SK-N-SH treated with all-trans-retinoic acid at 6 μM for 48 hours (cell line): ENCODE data around the gene DIAPH3.

Experiments
- ARNTL ChIP-seq: fragments of 450-650 bp; formaldehyde crosslinking; IDR thresholded peaks from 2 replicates; pipeline ENCODE4 v1.5.0; 2020; ENCODE audit warnings: low read depth, mild to moderate bottlenecking, moderate library complexity, borderline replicate concordance
- ESRRG ChIP-seq: fragments of 250-450 bp; sonication (Bioruptor Pico); IDR thresholded peaks from 2 replicates; pipeline ENCODE4 v1.6.1; 2021; ENCODE audit warnings: mild to moderate bottlenecking
- PATZ1 ChIP-seq: fragments of 250-450 bp; sonication (Bioruptor Pico); IDR thresholded peaks from 2 replicates; pipeline ENCODE4 v1.8.0; 2020; ENCODE audit warnings: mild to moderate bottlenecking, moderate library complexity, borderline replicate concordance
- RARB ChIP-seq: fragments of 250-450 bp; sonication (Bioruptor Pico); IDR thresholded peaks from 2 replicates; pipeline ENCODE4 v1.8.0; 2021; ENCODE audit warnings: mild to moderate bottlenecking, moderate library complexity
- TSHZ2 ChIP-seq: fragments of 250-450 bp; sonication (Bioruptor Pico); IDR thresholded peaks from 2 replicates; pipeline ENCODE4 v1.5.0; 2020; ENCODE audit warnings: mild to moderate bottlenecking, moderate library complexity
- ZC3H10 ChIP-seq: fragments of 250-450 bp; sonication (Bioruptor Pico); IDR thresholded peaks from 2 replicates; pipeline ENCODE4 v1.5.1; 2021; ENCODE audit warnings: mild to moderate bottlenecking, moderate library complexity
- ZFP3 ChIP-seq: fragments of 250-450 bp; sonication (Bioruptor Pico); IDR thresholded peaks from 2 replicates; pipeline ENCODE4 v1.5.0; 2020; ENCODE audit warnings: mild to moderate bottlenecking, moderate library complexity
- ZNF565 ChIP-seq: fragments of 450-650 bp; formaldehyde crosslinking; conservative IDR thresholded peaks from 2 replicates; pipeline ENCODE4 v1.5.0; 2020; ENCODE audit warnings: low read depth, mild to moderate bottlenecking, moderate library complexity

GRCh38 chr13:59806801-59807200, 356.9 kb downstream of the DIAPH3 start:
- TF ChIP-seq ARNTL (CRISPR knock-in tag) (no peak), PATZ1 (CRISPR knock-in tag) (no peak), TSHZ2 (CRISPR knock-in tag) (no peak), ZFP3 (CRISPR knock-in tag) (no peak), RARB (CRISPR knock-in tag) (no peak), ZC3H10 (CRISPR knock-in tag) (no peak), ZNF565 (CRISPR knock-in tag) (no peak), ESRRG (CRISPR knock-in tag) (no peak)
